Panc1 (cell line): Measurements from ENCODE around the gene H19. TPM values are rescaled to one million over a fixed set of nuclear protein-coding genes. Genes with fewer than 3 reads are reported as not detected.
A peak's percentile ranks its signal among the peaks of the same experiment; 100 is the strongest.

Experiments
- ATAC-seq: fragments of 200-7000 bp; cut with Tn5 transposase; 2 replicates; pipeline ENCODE4 v1.9.1; 2020; ENCODE audit warnings: mild to moderate bottlenecking, moderate library complexity
- BruUV-seq: library from RNA; stranded (reverse); fragments of 400-500 nt; replicated peaks from 2 replicates; lab custom pipeline; 2021; lab: Mats Ljungman, UMichigan
- CTCF ChIA-PET: fragments of 300-600 bp; sonication (Branson Sonifier 250); formaldehyde crosslinking; loops from one replicate; lab custom pipeline; 2022; ENCODE audit warnings: antibody characterized with exemption; lab: Charles Lee
- POLR2A ChIA-PET: fragments of 300-600 bp; sonication (Branson Sonifier 250); formaldehyde crosslinking; loops from one replicate; lab custom pipeline; 2022; ENCODE audit warnings: antibody characterized with exemption; lab: Charles Lee
- DNase-seq: peaks from one replicate; pipeline ENCODE4 v3.0.0-alpha.2; 2010; ENCODE audit warnings: low read depth, low spot score
- H3K27ac ChIP-seq: 2 replicates; pipeline ENCODE4 v1.5.1; 2011; ENCODE audit warnings: mild to moderate bottlenecking, low read length, inconsistent platforms
- H3K27me3 ChIP-seq: fragments of 200-500 bp; sonication (Bioruptor generic); 2 replicates; pipeline ENCODE4 v1.6.0; 2014; ENCODE audit warnings: low read length, inconsistent platforms; ENCODE audit not compliant: control insufficient read depth, insufficient read depth
- H3K36me3 ChIP-seq: fragments of 200-500 bp; sonication (Bioruptor generic); 2 replicates; pipeline ENCODE4 v1.5.1; 2014; ENCODE audit warnings: inconsistent platforms, mild to moderate bottlenecking, low read length, moderate library complexity; ENCODE audit not compliant: control insufficient read depth, insufficient read depth
- H3K4me1 ChIP-seq: 2 replicates; pipeline ENCODE4 v1.5.1; 2011; ENCODE audit warnings: inconsistent platforms, mild to moderate bottlenecking, low read length, moderate library complexity; ENCODE audit not compliant: control insufficient read depth, insufficient read depth
- H3K4me3 ChIP-seq, 2 experiments: 2 replicates each; pipeline ENCODE4 v1.5.1; 2011 to 2012; ENCODE audit warnings: low read depth in 2 of 2, low read length in 2 of 2, mild to moderate bottlenecking in 2 of 2, inconsistent platforms in 1 of 2, moderate library complexity in 1 of 2
- H3K9me3 ChIP-seq: fragments of 200-500 bp; sonication (Bioruptor generic); 2 replicates; pipeline ENCODE4 v1.5.1; 2014; ENCODE audit warnings: low read depth, mild to moderate bottlenecking, inconsistent platforms, low read length, moderate library complexity; ENCODE audit not compliant: control insufficient read depth, insufficient read depth
- CTCF ChIP-seq: fragments of 450-650 bp; IDR thresholded peaks from 2 replicates; pipeline ENCODE4 v1.5.1; 2017; ENCODE audit warnings: mild to moderate bottlenecking
- POLR2AphosphoS5 ChIP-seq: IDR thresholded peaks from 2 replicates; pipeline ENCODE4 v1.6.1; 2012; ENCODE audit warnings: mild to moderate bottlenecking, low read depth, low read length, moderate library complexity
- REST ChIP-seq, 2 experiments: IDR thresholded peaks; 2 replicates each; pipeline ENCODE4 v1.6.1; 2011 to 2012; ENCODE audit warnings: low read depth in 2 of 2, control low read depth in 1 of 2, low read length in 1 of 2, mild to moderate bottlenecking in 1 of 2, moderate library complexity in 1 of 2; ENCODE audit not compliant: insufficient read depth in 1 of 2
- SIN3A ChIP-seq: IDR thresholded peaks from 2 replicates; pipeline ENCODE4 v1.6.1; 2012; ENCODE audit warnings: low read depth, mild to moderate bottlenecking, low read length, moderate library complexity, borderline replicate concordance; ENCODE audit not compliant: insufficient read depth
- TCF7L2 ChIP-seq: IDR thresholded peaks from 2 replicates; pipeline ENCODE4 v1.6.1; 2011; ENCODE audit warnings: mild to moderate bottlenecking, low read depth, low read length, inconsistent platforms
- in situ Hi-C: cut with HindIII; loops from 2 replicates; pipeline ENCODE4 v1.10.0; 2016; ENCODE audit warnings: low sequenced_read_pairs, low pct_unique_long_range_greater_than_20kb
- intact Hi-C: fragments of 100-400 bp; cut with micrococcal nuclease; formaldehyde crosslinking; loops from one replicate; pipeline ENCODE4 v1.10.0; 2022; ENCODE audit not compliant: unreplicated experiment
- total RNA-seq: library from RNA; stranded (reverse); gene quantifications from one replicate; pipeline ENCODE4 v1.2.1, GENCODE V29; 2021; ENCODE audit not compliant: unreplicated experiment

H19 gene
- total RNA-seq, 1 experiment from 2014 or later: 1,268 TPM

GRCh38 chr11:1946812-1947484 is 50.7 kb downstream of the H19 start, which contains the start of gene MRPL23:
MRPL23 (plus strand) TSS chr11:1947332; CDS start chr11:1947363, 31 bp downstream.
- ATAC-seq (peak; percentile 83), DNase-seq (no peak)
- POLR2A ChIA-PET: no interaction called here
- Histone ChIP-seq H3K4me1 (peaks cover 15% of the 10 kb centered on the region), H3K36me3 (no peaks in the 10 kb centered on the region), H3K27me3 (no peaks in the 10 kb centered on the region), H3K27ac (no peak within 1 kb of the TSS), H3K4me3 (no peak within 1 kb of the TSS), H3K9me3 (no peaks in the 10 kb centered on the region)
- BruUV-seq: no TSS peak
- TF ChIP-seq CTCF (no peak), SIN3A (no peak), TCF7L2 (no peak), POLR2AphosphoS5 (no peak), REST (IDR thresholded peaks at IDR 0.05; ENCODE audit: insufficient read depth in 1 of 2, low read depth in 2 of 2, low read length in 1 of 2) (no peak)
- intact Hi-C loops (no loop called here), in situ Hi-C loops (no loop called here)
- CTCF ChIA-PET: interaction anchor here (0.6 to 1.1 kb wide), 4 partner anchors 41 to 294 kb away, joined by 3 read pairs; no protein-coding TSS in a partner anchor

Other genes starting within 250 kb of the H19 start
- gene IFITM10, start 247.2 kb downstream of the H19 start, total RNA-seq: 18.0 TPM
- gene CTSD, start 233.9 kb downstream of the H19 start, total RNA-seq: 1,813 TPM
- 3.5 TPM for gene SYT8, start 162.9 kb downstream of the H19 start, total RNA-seq
- 0.46 TPM for gene TNNI2, start 158.9 kb downstream of the H19 start, total RNA-seq
- 0.90 TPM for gene LSP1, start 144.8 kb downstream of the H19 start, total RNA-seq
- gene PRR33, start 105.9 kb downstream of the H19 start, total RNA-seq: not detected
- gene TNNT3, start 78.1 kb downstream of the H19 start, total RNA-seq: 0.41 TPM
- gene MRPL23, start 50.5 kb downstream of the H19 start, total RNA-seq: 123 TPM
- 14.5 TPM for gene IGF2, start 141.5 kb upstream of the H19 start, total RNA-seq
- not detected for gene INS, start 163.4 kb upstream of the H19 start, total RNA-seq
- gene TH, start 174.0 kb upstream of the H19 start, total RNA-seq: not detected